SK-N-SH (cell line): ENCODE data around the gene EDDM13. TPM values are rescaled to one million over a fixed set of nuclear protein-coding genes. Genes with fewer than 3 reads are reported as not detected.

Experiments
- CTCF ChIA-PET: fragments of 300-600, 350-600 bp; formaldehyde crosslinking; extraction: SDS; loops from one replicate; lab custom pipeline; 2021; lab: Yijun Ruan, JAX
- POLR2A ChIA-PET: fragments of 350-600 bp; sonication (Branson Sonifier 250); formaldehyde crosslinking; extraction: SDS; loops from one replicate; lab custom pipeline; 2020; ENCODE audit warnings: antibody characterized with exemption, inconsistent platforms; lab: Yijun Ruan, JAX
- DNase-seq: peaks from one replicate; pipeline ENCODE4 v3.0.0; 2012
- H2AFZ ChIP-seq: fragments of 200-600 bp; sonication (generic); 2 replicates; pipeline ENCODE4 v1.8.1; 2016; ENCODE audit warnings: antibody characterized with exemption, mild to moderate bottlenecking, low read depth
- H3F3A ChIP-seq: fragments of 200-600 bp; sonication (generic); replicated peaks from 2 replicates; pipeline ENCODE3; 2016; ENCODE audit warnings: antibody characterized with exemption, mild to moderate bottlenecking; ENCODE audit not compliant: insufficient read depth
- H3K27ac ChIP-seq, 2 experiments: fragments of 200-500 bp in 1 of 2; fragments of 200-600 bp in 1 of 2; sonication (Bioruptor generic) in 1 of 2; sonication (generic), shearing (Covaris generic) in 1 of 2; 2 replicates each; pipeline versions ENCODE4 v1.5.1 to v1.6.1; 2014 to 2016; ENCODE audit warnings: low read depth in 2 of 2, inconsistent platforms in 1 of 2, low read length in 1 of 2, mild to moderate bottlenecking in 1 of 2, mixed read lengths in 1 of 2
- H3K27me3 ChIP-seq: fragments of 200-600 bp; sonication (generic), shearing (Covaris generic); 2 replicates; pipeline ENCODE4 v1.6.1; 2016; ENCODE audit warnings: mixed run types; ENCODE audit not compliant: insufficient read depth
- H3K36me3 ChIP-seq, 2 experiments: fragments of 200-500 bp in 1 of 2; fragments of 200-600 bp in 1 of 2; sonication (Bioruptor generic) in 1 of 2; sonication (generic) in 1 of 2; replicated peaks in 1 of 2; 2 replicates each; pipeline versions ENCODE3 to v1.5.1; 2014 to 2016; ENCODE audit warnings: low read length in 1 of 2, mild to moderate bottlenecking in 1 of 2; ENCODE audit not compliant: insufficient read depth in 2 of 2, control insufficient read depth in 1 of 2
- H3K4me1 ChIP-seq, 2 experiments: fragments of 200-500 bp in 1 of 2; fragments of 200-600 bp in 1 of 2; sonication (Bioruptor generic) in 1 of 2; sonication (generic), shearing (Covaris generic) in 1 of 2; 2 replicates each; pipeline versions ENCODE4 v1.5.1 to v1.6.1; 2014 to 2016; ENCODE audit warnings: low read depth in 1 of 2, low read length in 1 of 2, mixed run types in 1 of 2; ENCODE audit not compliant: insufficient read depth in 2 of 2, control insufficient read depth in 1 of 2
- H3K4me2 ChIP-seq: fragments of 200-600 bp; sonication (generic), shearing (Covaris generic); 2 replicates; pipeline ENCODE4 v1.6.1; 2017; ENCODE audit warnings: mixed run types
- H3K4me3 ChIP-seq, 2 experiments: fragments of 200-500 bp in 1 of 2; fragments of 200-600 bp in 1 of 2; sonication (Bioruptor generic) in 1 of 2; sonication (generic), shearing (Covaris generic) in 1 of 2; 2 replicates each; pipeline versions ENCODE4 v1.5.1 to v1.8.1; 2014 to 2016; ENCODE audit warnings: low read depth in 2 of 2, inconsistent platforms in 1 of 2, low read length in 1 of 2, mild to moderate bottlenecking in 1 of 2, mixed read lengths in 1 of 2, moderate library complexity in 1 of 2
- H3K79me2 ChIP-seq: fragments of 200-600 bp; sonication (generic); 2 replicates; pipeline ENCODE4 v1.8.1; 2017; ENCODE audit warnings: mild to moderate bottlenecking; ENCODE audit not compliant: insufficient read depth
- H3K9ac ChIP-seq: fragments of 200-600 bp; sonication (generic); 2 replicates; pipeline ENCODE4 v1.6.1; 2017; ENCODE audit warnings: mixed run types
- H3K9me2 ChIP-seq: fragments of 200-600 bp; sonication (generic); 2 replicates; pipeline ENCODE4 v1.6.1; 2017; ENCODE audit warnings: mixed run types
- H3K9me3 ChIP-seq: fragments of 200-600 bp; sonication (generic); 2 replicates; pipeline ENCODE4 v1.6.1; 2017; ENCODE audit warnings: mixed run types, mild to moderate bottlenecking, moderate library complexity
- H4K20me1 ChIP-seq: fragments of 200-600 bp; sonication (generic); 2 replicates; pipeline ENCODE4 v1.6.1; 2017; ENCODE audit warnings: mild to moderate bottlenecking, mixed run types; ENCODE audit not compliant: insufficient read depth
- CHD2 ChIP-seq: fragments of 150-350 bp; IDR thresholded peaks from 2 replicates; pipeline ENCODE4 v1.6.1; 2018; ENCODE audit warnings: low read length; ENCODE audit not compliant: partially characterized antibody
- CTCF ChIP-seq: fragments of 200-600 bp; sonication (generic); IDR thresholded peaks from 2 replicates; pipeline ENCODE4 v1.6.1; 2017; ENCODE audit warnings: antibody characterized with exemption, mild to moderate bottlenecking, moderate library complexity
- ELF1 ChIP-seq: IDR thresholded peaks from 2 replicates; pipeline ENCODE4 v1.4.0; 2012
- EP300 ChIP-seq, 2 experiments: IDR thresholded peaks; 2 replicates each; pipeline versions ENCODE4 v1.4.0 to v1.6.1; 2012; ENCODE audit warnings: borderline replicate concordance in 1 of 2, low read depth in 1 of 2, low read length in 1 of 2
- EZH2phosphoT487 ChIP-seq: fragments of 200-600 bp; sonication (generic); IDR thresholded peaks from 2 replicates; pipeline ENCODE4 v1.6.1; 2017; ENCODE audit warnings: low read depth, mixed run types, mild to moderate bottlenecking, antibody characterized with exemption, moderate library complexity, borderline replicate concordance
- FOSL2 ChIP-seq: IDR thresholded peaks from 2 replicates; pipeline ENCODE4 v1.4.0; 2012; ENCODE audit warnings: low read depth, mild to moderate bottlenecking, moderate library complexity, borderline replicate concordance
- FOXJ3 ChIP-seq: sonication (generic); formaldehyde crosslinking; IDR thresholded peaks from 2 replicates; pipeline ENCODE4 v1.5.1; 2020; ENCODE audit warnings: mild to moderate bottlenecking, missing genetic modification reagents
- FOXM1 ChIP-seq: IDR thresholded peaks from 2 replicates; pipeline ENCODE4 v1.4.0; 2012; ENCODE audit warnings: low read depth, mild to moderate bottlenecking
- GABPA ChIP-seq: IDR thresholded peaks from 2 replicates; pipeline ENCODE4 v1.4.0; 2012; ENCODE audit warnings: low read depth, mild to moderate bottlenecking
- GATA2 ChIP-seq: sonication (generic); formaldehyde crosslinking; IDR thresholded peaks from 2 replicates; pipeline ENCODE4 v1.5.0; 2020; ENCODE audit warnings: mild to moderate bottlenecking, missing genetic modification reagents
- JUND ChIP-seq: IDR thresholded peaks from 2 replicates; pipeline ENCODE4 v1.4.0; 2012
- MAX ChIP-seq: IDR thresholded peaks from 2 replicates; pipeline ENCODE4 v1.4.0; 2012; ENCODE audit warnings: low read depth
- MEF2A ChIP-seq: IDR thresholded peaks from 2 replicates; pipeline ENCODE4 v1.4.0; 2012; ENCODE audit warnings: low read depth, borderline replicate concordance
- MXI1 ChIP-seq: IDR thresholded peaks from 2 replicates; pipeline ENCODE4 v1.6.1; 2012; ENCODE audit warnings: mild to moderate bottlenecking, low read depth, low read length, improper control_type of control experiment
- NFIC ChIP-seq: IDR thresholded peaks from 2 replicates; pipeline ENCODE4 v1.4.0; 2012; ENCODE audit warnings: borderline replicate concordance
- PBX3 ChIP-seq: IDR thresholded peaks from 2 replicates; pipeline ENCODE4; 2012
- RAD21 ChIP-seq: IDR thresholded peaks from 2 replicates; pipeline ENCODE4 v1.6.1; 2012; ENCODE audit warnings: mild to moderate bottlenecking, low read length
- RCOR1 ChIP-seq: fragments of 150-350 bp; IDR thresholded peaks from 2 replicates; pipeline ENCODE4 v1.6.1; 2017; ENCODE audit warnings: antibody characterized with exemption, low read length
- RXRA ChIP-seq: IDR thresholded peaks from 2 replicates; pipeline ENCODE4 v1.4.0; 2012; ENCODE audit warnings: low read depth, mild to moderate bottlenecking, borderline replicate concordance
- SIN3A ChIP-seq: IDR thresholded peaks from 2 replicates; pipeline ENCODE4 v1.6.1; 2012; ENCODE audit warnings: low read depth, mild to moderate bottlenecking, low read length, moderate library complexity, borderline replicate concordance
- SMC3 ChIP-seq: IDR thresholded peaks from 2 replicates; pipeline ENCODE4 v1.6.1; 2012; ENCODE audit warnings: low read depth, low read length, improper control_type of control experiment
- TAF1 ChIP-seq: IDR thresholded peaks from 2 replicates; pipeline ENCODE4 v1.6.1; 2012; ENCODE audit warnings: low read depth, mild to moderate bottlenecking, low read length, moderate library complexity, borderline replicate concordance
- TCF12 ChIP-seq: IDR thresholded peaks from 2 replicates; pipeline ENCODE4 v1.4.0; 2012
- TEAD4 ChIP-seq: IDR thresholded peaks from 2 replicates; pipeline ENCODE4 v1.4.0; 2012; ENCODE audit warnings: mild to moderate bottlenecking, borderline replicate concordance; ENCODE audit not compliant: insufficient read depth
- USF1 ChIP-seq: IDR thresholded peaks from 2 replicates; pipeline ENCODE4 v1.4.0; 2012; ENCODE audit warnings: low read depth, borderline replicate concordance
- USF2 ChIP-seq: fragments of 150-350 bp; IDR thresholded peaks from 2 replicates; pipeline ENCODE4 v1.6.1; 2017; ENCODE audit warnings: antibody characterized with exemption, low read length, low read depth, borderline replicate concordance
- YY1 ChIP-seq: IDR thresholded peaks from 2 replicates; pipeline ENCODE4 v1.4.0; 2012; ENCODE audit warnings: low read depth, mild to moderate bottlenecking
- ZBTB33 ChIP-seq: IDR thresholded peaks from 2 replicates; pipeline ENCODE4 v1.4.0; 2012; ENCODE audit warnings: low read depth, borderline replicate concordance
- WGBS: methylation state at CpG from one replicate; pipeline ENCODE4 v1.1.6; 2017; ENCODE audit warnings: low lambda C conversion rate; 5-methylcytosine and 5-hydroxymethylcytosine counted together
- polyA plus RNA-seq, 3 experiments: library from polyadenylated mRNA; depleted of rRNA; stranded (reverse); fragments of >200 nt; gene quantifications; 2 replicates each; pipeline ENCODE4 v1.2.3, GENCODE V29; 2012

Gene EDDM13
- polyA plus RNA-seq, 1 of the 3 experiments (the other 2 are of a cell fraction) = not detected

GRCh38 chr19:56315077-56315828 lies 42.7 kb downstream of the EDDM13 start:
- Histone ChIP-seq H3K9ac (peak overlapping the region; percentile 94), H4K20me1 (no peaks in the 10 kb centered on the region), H3K9me2 (no peaks in the 10 kb centered on the region), H3K4me1 (peaks cover 0 to 13% of the 10 kb centered on the region in 2 experiments; a peak in 2 of 4 replicates), H3K27me3 (no peaks in the 10 kb centered on the region), H3K27ac (peak overlapping the region; percentile 95 to 99), H3K4me2 (peak overlapping the region; percentile 87), H2AFZ (peak overlapping the region; percentile 98), H3K4me3 (peak overlapping the region; percentile 77 to 89), H3K79me2 (peaks cover 8% of the 10 kb centered on the region), H3F3A (peaks cover 4% of the 10 kb centered on the region), H3K9me3 (no peaks in the 10 kb centered on the region), H3K36me3 (peaks cover 16 to 19% of the 10 kb centered on the region in 2 experiments)
- ChIA-PET CTCF (interaction anchor here (0.6 to 7.1 kb wide), 6 partner anchors 18 to 62 kb away, joined by 3 to 42 read pairs (median 4); no protein-coding TSS in a partner anchor), POLR2A (interaction anchor here (0.6 to 0.7 kb wide), 3 partner anchors 14 to 194 kb away, joined by 3 to 4 read pairs (median 3); partner anchors contain the start of gene ZNF787)
- DNase-seq = peak; percentile 88
- WGBS = 3% methylated on average over 21 of the region's 37 CpGs
- no peak for TF ChIP-seq RAD21
- TF ChIP-seq MXI1 = peak; percentile 85
- TF ChIP-seq CHD2 = no peak
- no peak for TF ChIP-seq RCOR1
- TF ChIP-seq TCF12 = no peak
- no peak for TF ChIP-seq MEF2A
- no peak for TF ChIP-seq YY1
- peak; percentile 85 for TF ChIP-seq USF1
- TF ChIP-seq FOXM1 = no peak
- TF ChIP-seq ZBTB33 = no peak
- no peak for TF ChIP-seq ELF1
- TF ChIP-seq CTCF = no peak
- no peak for TF ChIP-seq FOXJ3 (CRISPR knock-in tag)
- no peak for TF ChIP-seq NFIC
- TF ChIP-seq PBX3 = peak; percentile 58
- TF ChIP-seq TAF1 = no peak
- no peak for TF ChIP-seq EZH2phosphoT487
- TF ChIP-seq SIN3A = peak; percentile 35; the same call in 1 of the 2 replicates
- TF ChIP-seq SMC3 = no peak
- TF ChIP-seq EP300 (IDR thresholded peaks at IDR 0.05; ENCODE audit: borderline replicate concordance in 1 of 2, low read depth in 1 of 2, low read length in 1 of 2) = no peak
- no peak for TF ChIP-seq TEAD4
- no peak for TF ChIP-seq FOSL2
- no peak for TF ChIP-seq RXRA
- TF ChIP-seq USF2 = peak; percentile 62
- TF ChIP-seq GABPA = peak; percentile 78
- no peak for TF ChIP-seq JUND
- TF ChIP-seq GATA2 (CRISPR knock-in tag) = no peak
- TF ChIP-seq MAX = 0 out of 2 replicates have a peak, but pooled peaks have one; percentile 5
